HG03060 (cell line): ENCODE measurements around the gene ECT2L.

Source experiments
- ATAC-seq: cut with Tn5 transposase; IDR thresholded peaks from one replicate; pipeline ENCODE4 v1.9.1; 2021; ENCODE audit warnings: low read depth, moderate number of reproducible peaks; ENCODE audit not compliant: unreplicated experiment

ECT2L gene

DNA sequence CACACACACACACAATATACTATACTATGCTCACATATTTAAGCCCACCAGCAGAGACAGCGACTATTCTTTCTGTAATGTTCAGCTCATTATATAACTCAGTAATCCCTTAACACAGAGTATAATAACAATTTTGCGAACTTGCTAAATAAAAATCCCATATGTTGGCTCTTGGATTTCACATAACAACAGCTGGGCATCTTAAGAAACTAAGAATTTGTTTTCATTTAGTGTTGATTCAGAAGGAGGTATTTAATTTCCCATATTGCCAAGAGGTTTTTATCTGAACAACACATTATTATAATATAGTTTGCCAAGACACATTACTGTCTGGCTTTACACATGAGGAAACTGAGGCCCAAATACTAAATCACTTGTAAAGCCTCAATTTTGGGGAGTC is 7.4 kb downstream of the ECT2L start:
- no peak for ATAC-seq

DNA sequence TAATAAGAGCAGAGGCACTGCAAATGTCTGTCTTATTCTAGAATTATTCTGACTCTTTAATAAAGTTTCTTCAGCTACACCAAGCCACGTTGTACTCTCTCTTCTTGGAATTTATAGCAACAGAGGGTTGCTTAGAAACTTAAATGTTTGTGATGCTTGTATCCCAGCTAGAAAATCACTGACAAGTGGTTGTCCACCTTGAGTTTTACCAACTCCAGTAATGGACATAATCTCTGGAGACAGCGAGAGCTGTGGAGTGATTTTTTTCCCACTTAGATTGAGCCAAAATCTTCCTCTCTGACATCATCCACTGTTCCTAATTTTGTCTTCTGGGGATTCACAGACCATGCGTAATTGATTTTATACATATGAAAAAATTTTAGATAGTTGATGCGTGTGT is 8.0 kb downstream of the ECT2L start:
- ATAC-seq = no peak

GRCh38 chr6:138805016-138805765 is 9.3 kb downstream of the ECT2L start:
- ATAC-seq = no peak

DNA sequence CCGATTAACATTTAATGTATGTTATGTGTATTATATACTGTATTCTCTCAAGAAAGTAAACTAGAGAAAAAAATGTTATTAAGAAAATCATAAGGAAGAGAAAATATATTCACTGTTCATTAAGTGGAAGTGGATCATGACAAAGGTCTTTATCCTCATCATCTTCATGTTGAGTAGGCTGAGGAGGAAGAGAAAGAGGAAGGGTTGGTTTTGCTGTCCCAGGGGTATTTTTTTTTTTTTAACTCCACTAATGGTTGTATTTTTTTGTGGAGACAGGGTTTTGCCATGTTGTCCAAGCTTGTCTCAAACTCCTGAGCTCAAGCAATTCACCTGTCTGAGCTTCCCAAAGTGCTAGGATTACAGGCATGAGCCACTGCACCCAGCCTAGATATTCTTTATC is 11.0 kb downstream of the ECT2L start:
- no peak for ATAC-seq

- ATAC-seq = no peak
Measured at GRCh38 chr6:138809677-138810076, 13.8 kb downstream of the ECT2L start.

- no peak for ATAC-seq
Measured at GRCh38 chr6:138811866-138812265, 16.0 kb downstream of the ECT2L start.

DNA sequence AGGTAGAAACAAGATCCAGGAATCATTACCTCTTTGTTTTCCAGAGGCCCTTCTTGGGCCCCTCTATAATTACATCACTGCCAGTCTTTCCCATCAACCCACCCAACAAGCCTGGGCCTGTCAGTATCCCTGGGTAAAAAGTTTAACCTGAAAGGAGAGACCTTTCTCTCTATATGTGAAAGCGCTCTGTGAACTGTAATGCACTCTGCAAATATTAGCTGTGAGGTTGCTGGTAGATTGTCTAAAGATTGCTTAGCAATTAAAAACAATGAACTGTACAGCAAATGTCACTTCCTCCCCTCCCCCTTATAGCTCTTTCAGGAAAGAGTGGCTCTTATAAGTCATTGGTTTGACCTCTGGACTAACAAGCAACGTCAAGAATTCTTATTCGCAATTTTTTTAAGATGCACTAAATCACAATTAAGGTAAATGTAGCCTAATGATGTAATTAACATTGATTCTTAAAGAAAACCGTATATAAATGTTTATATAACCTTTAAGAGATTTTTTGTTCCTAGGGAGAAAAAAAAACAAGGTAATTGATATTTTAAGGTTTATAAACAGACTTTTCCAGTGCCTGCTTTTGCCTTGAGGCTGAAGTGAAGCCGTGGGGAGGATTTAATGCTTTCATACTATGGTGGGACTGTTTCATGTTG is 18.4 kb downstream of the ECT2L start:
- no peak for ATAC-seq

DNA sequence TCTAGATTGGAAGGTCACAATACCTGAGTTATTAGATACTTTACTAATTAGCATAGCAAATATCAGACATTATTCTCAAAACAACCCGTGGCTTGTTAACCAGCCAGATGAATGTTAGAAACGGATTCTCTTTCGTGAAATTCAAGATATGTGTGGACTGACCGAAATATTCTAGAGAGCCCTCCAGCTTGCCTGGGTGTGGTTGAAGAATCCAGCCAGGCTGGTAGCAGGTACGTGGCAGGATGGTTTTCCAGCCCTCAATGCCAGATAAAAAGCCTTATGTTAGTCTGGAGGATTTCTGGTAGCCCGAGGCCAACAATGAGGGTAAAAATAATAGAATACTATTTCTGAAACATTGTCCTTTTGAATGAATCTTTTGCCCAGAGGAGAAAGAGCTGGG is 19.3 kb downstream of the ECT2L start:
- no peak for ATAC-seq

- no peak for ATAC-seq
Measured at GRCh38 chr6:138815797-138816528, 20.1 kb downstream of the ECT2L start.

- ATAC-seq = no peak
Measured at GRCh38 chr6:138817799-138818198, 21.9 kb downstream of the ECT2L start.

DNA sequence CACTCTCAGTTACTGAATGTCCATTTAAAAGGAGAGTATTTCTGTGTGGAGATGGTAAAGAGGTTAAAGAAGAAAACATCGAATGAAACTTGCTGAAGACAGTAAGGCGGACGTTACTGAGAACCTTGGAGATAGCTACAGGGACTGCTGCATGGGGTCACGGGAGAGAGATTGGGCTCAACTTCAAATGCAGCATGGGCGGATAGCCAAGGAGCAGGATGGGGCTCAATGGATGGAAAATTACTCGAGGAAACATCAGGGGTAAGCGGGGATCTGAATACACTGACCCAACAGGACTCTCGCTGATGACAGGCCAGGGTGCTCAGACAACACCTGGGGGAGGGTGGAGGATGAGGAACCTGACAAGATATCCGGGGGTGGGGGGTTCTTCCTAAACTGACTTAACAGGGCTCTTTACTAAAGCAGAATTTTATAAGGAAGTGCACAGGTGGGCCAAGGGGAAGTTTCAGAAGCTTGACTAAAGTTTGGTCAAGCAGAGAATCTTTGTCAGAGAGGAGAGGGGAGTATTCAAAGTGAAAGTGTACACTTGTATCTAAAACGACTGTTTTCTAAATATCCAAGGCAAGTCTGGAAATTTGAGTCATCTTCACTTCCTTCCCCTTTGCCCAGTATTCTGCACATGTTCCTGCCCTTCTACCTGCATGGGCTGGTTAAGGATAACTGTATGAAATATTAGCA is 22.8 kb downstream of the ECT2L start:
- no peak for ATAC-seq

GRCh38 chr6:138821519-138821918 is 25.6 kb downstream of the ECT2L start:
- no peak for ATAC-seq

DNA sequence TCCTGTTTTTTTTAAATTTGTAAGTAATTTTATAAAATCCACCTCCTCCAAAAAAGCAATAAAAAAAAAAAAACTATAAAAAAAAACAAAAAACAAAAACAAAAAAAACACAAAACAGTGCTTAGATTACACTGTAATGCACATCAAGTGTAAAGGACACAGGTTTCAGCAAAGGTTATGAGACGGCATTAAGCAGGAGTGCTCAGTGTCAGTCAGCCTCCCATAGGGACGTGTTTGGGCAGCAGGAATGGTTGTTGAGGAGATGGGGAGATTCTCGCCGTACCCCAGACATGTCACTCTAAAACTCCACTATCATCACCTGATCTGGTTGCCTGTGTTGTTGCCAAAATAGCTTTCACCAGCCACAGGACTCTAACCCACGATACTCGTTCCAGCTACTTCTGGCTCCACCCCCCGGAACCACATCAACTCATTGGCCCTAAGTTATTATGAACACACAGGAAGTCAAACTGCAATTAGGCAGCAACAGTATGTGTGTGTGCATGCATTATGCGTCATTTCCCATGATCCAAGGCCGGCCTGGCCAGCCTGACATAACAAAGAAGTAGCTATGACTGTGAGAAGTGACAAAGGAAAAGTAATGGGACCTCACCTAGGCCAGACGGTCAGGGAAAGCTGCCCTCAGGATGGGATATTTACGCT is 28.7 kb downstream of the ECT2L start:
- no peak for ATAC-seq

DNA sequence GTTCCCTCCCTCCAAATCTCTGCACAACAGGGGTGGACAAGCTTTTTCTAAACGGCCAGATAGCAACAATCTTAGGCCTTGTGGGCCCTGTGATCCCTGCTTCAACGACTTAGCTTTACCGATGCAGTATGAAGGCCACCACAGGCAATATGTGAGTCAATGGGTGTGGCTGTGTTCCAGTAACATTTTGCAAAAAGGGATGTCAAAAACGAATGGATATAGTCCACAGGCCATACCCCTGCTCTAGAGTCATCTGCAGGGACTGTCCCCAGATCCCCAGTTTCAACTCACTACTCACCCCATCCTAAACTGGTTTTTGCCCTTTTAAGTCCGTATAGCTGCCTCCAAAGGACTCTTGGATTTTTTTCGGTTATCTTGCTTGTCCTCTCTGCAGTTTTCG is 34.4 kb downstream of the ECT2L start:
- no peak for ATAC-seq

DNA sequence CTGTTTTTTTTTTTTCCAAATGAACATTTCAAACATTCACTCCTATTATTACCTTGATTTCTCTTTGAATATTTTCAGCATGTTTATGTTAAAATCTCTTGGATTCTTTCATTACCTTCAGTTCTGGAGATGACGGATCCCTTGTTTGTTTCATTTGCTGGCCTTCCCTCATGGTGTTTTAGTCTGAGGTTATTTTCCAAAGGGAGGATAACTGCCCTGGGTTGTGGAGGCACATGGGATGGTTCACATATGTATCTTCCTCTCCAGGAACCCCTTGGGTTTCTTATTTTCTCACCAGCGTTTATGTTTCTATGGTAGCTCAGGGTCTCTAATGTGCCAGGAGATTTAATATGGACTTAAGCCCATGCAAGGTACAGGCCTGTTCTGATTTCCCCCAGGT is 36.3 kb downstream of the ECT2L start:
- no peak for ATAC-seq

DNA sequence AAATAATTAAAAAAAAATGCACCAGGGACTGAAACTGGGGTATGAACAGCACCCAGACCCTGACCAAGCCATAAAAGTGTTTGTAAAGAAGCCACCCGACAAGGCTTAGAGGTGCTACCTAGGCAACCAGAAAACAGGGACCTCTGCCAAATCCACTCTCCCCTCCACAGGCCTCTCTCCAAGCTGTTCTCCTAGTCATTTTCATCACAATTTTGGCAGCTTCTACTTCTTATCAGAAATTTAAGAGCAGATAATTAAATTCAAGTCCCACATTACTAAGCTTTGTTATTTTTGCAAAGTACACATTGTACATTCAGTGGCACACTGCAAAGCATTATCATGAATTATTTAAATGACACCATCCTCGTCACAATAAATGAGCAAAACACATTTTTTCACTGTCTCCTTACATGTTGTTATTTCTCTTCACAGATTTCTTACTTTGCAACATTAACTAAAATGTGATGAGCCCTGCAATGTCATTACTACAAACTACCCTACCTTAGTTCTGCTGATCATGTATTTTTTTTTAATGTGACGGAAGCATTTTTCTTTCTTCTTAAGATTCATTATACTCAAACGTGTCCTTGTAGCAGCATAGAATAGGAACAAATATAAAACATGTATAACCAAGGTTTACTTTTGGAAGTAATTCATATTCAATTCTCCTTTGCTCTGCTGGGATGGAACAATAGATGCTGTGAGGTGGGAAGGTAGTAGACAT is 38.1 kb downstream of the ECT2L start:
- ATAC-seq = no peak

DNA sequence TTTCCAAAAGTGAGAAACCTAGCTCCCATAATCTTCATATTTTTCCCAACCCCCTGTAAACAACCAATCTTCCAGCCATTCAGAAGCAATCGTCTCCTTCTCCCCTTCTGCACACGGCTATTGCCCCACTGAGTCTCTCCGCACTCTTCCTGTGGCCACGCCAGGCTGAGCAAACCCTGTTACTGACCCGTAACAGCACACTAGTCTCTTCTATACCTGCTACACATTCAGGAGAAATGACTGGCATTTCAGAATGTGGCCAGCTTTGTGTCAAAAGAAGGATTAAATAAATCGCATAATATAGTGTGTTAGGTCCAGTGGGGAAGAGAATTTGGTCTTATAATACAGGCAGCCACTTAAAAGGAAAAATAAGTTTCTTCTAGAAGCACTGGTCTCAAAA is 41.4 kb downstream of the ECT2L start:
- no peak for ATAC-seq

DNA sequence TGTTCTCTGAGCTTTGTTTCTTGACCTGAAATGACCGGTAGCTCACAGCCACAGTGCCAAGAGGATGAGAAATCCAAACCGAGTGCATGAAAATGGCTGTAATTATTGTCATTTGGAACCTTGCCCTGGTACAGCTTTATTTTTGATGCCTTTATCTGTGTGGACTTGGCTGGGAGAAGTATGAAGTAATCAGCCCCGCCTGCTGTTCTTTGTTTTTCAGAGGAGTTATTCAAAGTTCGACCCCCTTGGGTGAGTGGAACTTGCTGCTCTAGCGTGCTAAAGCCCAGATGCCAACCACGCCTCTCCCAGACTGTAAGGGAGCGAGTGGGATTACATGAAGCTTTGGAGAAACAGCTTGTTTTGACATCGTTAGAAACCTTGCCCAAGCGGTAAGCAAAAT is 48.3 kb downstream of the ECT2L start:
- no peak for ATAC-seq

GRCh38 chr6:138847884-138848283 is 52.0 kb downstream of the ECT2L start:
- no peak for ATAC-seq

- no peak for ATAC-seq
Measured at GRCh38 chr6:138848461-138848860, 52.6 kb downstream of the ECT2L start.
